ENCODE data around the gene ZBTB32. TPM values are rescaled to one million over a fixed set of nuclear protein-coding genes. Genes with fewer than 3 reads are reported as not detected.

Gene ZBTB32
- total RNA-seq, 1 donor from 2014 or later = not detected

GRCh38 chr19:35736913-35737886, 32.8 kb downstream of the ZBTB32 start:
- peak overlapping the region; percentile 65 for H3K4me3 Mint-ChIP-seq
- DNase-seq (ENCODE audit: extremely low spot score, unreplicated experiment) = no peak
- peak; percentile 41 for TF ChIP-seq CTCF (conservative IDR thresholded peaks at IDR 0.05)
- peaks cover 2% of the 10 kb centered on the region for H3K4me1 Mint-ChIP-seq (ENCODE audit: unreplicated experiment)
- peaks cover 4% of the 10 kb centered on the region for H3K36me3 Mint-ChIP-seq
- peak overlapping the region; percentile 73 for H3K27ac Mint-ChIP-seq
- H3K9me3 Mint-ChIP-seq = no peaks in the 10 kb centered on the region
- no peaks in the 10 kb centered on the region for H3K27me3 Mint-ChIP-seq

- H3K27me3 Mint-ChIP-seq = no peaks in the 10 kb centered on the region
- TF ChIP-seq CTCF (conservative IDR thresholded peaks at IDR 0.05) = no peak
- peaks cover 3% of the 10 kb centered on the region for H3K4me1 Mint-ChIP-seq (ENCODE audit: unreplicated experiment)
- H3K36me3 Mint-ChIP-seq = peaks cover 4% of the 10 kb centered on the region
- no peak for DNase-seq (ENCODE audit: extremely low spot score, unreplicated experiment)
- H3K4me3 Mint-ChIP-seq = peak overlapping the region; percentile 34
- H3K9me3 Mint-ChIP-seq = no peaks in the 10 kb centered on the region
- H3K27ac Mint-ChIP-seq = no peak overlapping the region
These were observed 33.9 kb downstream of the ZBTB32 start for GRCh38 chr19:35738021-35738886.

GRCh38 chr19:35738887-35739229, 34.5 kb downstream of the ZBTB32 start:
- Mint-ChIP-seq H3K9me3 (no peaks in the 10 kb centered on the region), H3K4me1 (ENCODE audit: unreplicated experiment) (peaks cover 3% of the 10 kb centered on the region), H3K4me3 (peak overlapping the region; percentile 34), H3K36me3 (peaks cover 4% of the 10 kb centered on the region), H3K27ac (no peak overlapping the region), H3K27me3 (no peaks in the 10 kb centered on the region)
- DNase-seq (ENCODE audit: extremely low spot score, unreplicated experiment) = no peak
- TF ChIP-seq CTCF (conservative IDR thresholded peaks at IDR 0.05) = no peak

GRCh38 chr19:35739275-35740107, 35.1 kb downstream of the ZBTB32 start:
- no peak for TF ChIP-seq CTCF (conservative IDR thresholded peaks at IDR 0.05)
- no peaks in the 10 kb centered on the region for H3K27me3 Mint-ChIP-seq
- no peaks in the 10 kb centered on the region for H3K9me3 Mint-ChIP-seq
- H3K27ac Mint-ChIP-seq = no peak overlapping the region
- no peak for DNase-seq (ENCODE audit: extremely low spot score, unreplicated experiment)
- H3K36me3 Mint-ChIP-seq = peaks cover 4% of the 10 kb centered on the region
- peaks cover 6% of the 10 kb centered on the region for H3K4me1 Mint-ChIP-seq (ENCODE audit: unreplicated experiment)
- H3K4me3 Mint-ChIP-seq = peak overlapping the region; percentile 68

- Mint-ChIP-seq H3K9me3 (no peaks in the 10 kb centered on the region), H3K36me3 (peaks cover 4% of the 10 kb centered on the region), H3K27ac (peak overlapping the region; percentile 82), H3K4me3 (peak overlapping the region; percentile 90), H3K4me1 (ENCODE audit: unreplicated experiment) (peaks cover 8% of the 10 kb centered on the region), H3K27me3 (no peaks in the 10 kb centered on the region)
- TF ChIP-seq CTCF (conservative IDR thresholded peaks at IDR 0.05) = no peak
- DNase-seq (ENCODE audit: extremely low spot score, unreplicated experiment) = no peak
These were observed 35.7 kb downstream of the ZBTB32 start for GRCh38 chr19:35740108-35740422.
